ENCODE measurements around the gene RARA. TPM values are rescaled to one million over a fixed set of nuclear protein-coding genes. Genes with fewer than 3 reads are reported as not detected.
"Not testable (repeated sequence)": the region's sequence is repeated elsewhere in the genome, so short reads cannot be mapped to it uniquely, and the experiment has no call there.

RARA gene
- total RNA-seq, 6 donors from 2014 or later = 45.7 to 95.6 (median 85.9) TPM

DNA sequence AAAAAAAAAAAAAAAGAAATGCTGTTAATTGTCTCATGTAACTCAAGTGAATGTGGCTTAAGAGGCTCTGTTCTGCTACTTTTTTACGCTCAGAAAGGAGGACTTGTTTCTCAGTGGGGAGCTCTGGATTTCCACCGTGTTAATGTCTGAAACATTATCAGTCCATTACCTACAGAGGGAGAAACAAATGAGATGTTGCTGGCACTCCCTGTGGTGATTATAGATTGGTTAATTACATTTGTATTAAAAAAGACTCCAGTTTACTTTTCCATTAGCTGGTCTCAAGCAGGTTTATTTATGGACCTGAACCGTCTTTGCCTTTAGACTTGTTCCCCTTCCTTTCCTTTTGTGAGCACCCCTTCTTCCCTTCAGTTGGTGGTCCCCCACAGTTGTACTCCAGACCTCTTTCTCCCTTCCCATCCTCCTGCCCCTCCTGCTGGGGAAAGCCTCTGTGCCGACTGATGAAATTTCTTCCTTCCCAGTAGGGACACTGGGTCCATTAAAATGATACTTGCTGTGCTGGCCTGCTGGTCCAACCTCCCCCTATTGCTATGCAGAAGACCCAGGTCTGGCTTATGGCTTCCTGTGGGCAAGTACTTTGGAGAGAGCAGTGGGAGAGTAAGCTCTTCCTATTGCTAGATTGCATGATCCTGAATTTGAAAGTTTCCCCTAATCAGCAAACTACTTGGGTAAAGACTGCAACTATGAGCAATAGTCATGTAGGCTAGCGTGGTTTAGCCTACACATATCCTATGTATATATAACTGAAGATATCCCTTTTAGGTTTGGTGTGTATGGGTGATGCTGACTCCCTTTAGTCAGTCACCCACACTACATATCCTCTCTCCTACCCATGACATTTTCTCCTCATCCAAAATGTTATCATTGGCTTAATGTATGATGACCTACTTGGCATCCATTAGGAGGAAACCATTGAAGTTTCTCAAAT lies 13.2 kb upstream of the RARA start:
- peaks cover 0 to 5% (median 2%) of the 10 kb centered on the region in 4 donors for H3K4me1 ChIP-seq
- TF ChIP-seq, protein P1, sequence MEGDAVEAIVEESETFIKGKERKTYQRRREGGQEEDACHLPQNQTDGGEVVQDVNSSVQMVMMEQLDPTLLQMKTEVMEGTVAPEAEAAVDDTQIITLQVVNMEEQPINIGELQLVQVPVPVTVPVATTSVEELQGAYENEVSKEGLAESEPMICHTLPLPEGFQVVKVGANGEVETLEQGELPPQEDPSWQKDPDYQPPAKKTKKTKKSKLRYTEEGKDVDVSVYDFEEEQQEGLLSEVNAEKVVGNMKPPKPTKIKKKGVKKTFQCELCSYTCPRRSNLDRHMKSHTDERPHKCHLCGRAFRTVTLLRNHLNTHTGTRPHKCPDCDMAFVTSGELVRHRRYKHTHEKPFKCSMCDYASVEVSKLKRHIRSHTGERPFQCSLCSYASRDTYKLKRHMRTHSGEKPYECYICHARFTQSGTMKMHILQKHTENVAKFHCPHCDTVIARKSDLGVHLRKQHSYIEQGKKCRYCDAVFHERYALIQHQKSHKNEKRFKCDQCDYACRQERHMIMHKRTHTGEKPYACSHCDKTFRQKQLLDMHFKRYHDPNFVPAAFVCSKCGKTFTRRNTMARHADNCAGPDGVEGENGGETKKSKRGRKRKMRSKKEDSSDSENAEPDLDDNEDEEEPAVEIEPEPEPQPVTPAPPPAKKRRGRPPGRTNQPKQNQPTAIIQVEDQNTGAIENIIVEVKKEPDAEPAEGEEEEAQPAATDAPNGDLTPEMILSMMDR (IDR thresholded peaks at IDR 0.05) = no peak
- TF ChIP-seq POLR2A (IDR thresholded peaks at IDR 0.05) (no peak), EP300 (IDR thresholded peaks at IDR 0.05) (no peak), POLR2AphosphoS5 (IDR thresholded peaks at IDR 0.05) (no peak)
- H3K27me3 ChIP-seq = no peaks in the 10 kb centered on the region
- no peak overlapping the region for H3K27ac ChIP-seq
- no peak for ATAC-seq (ENCODE audit: low FRiP score in 2 of 2)
- no peak for DNase-seq
- H3K4me3 ChIP-seq = no peak overlapping the region
- no peaks in the 10 kb centered on the region for H3K9me3 ChIP-seq
- H3K36me3 ChIP-seq = no peaks in the 10 kb centered on the region
- WGBS, 2 donors = 86 to 87% methylated on average over 5 of the region's 5 CpGs

DNA sequence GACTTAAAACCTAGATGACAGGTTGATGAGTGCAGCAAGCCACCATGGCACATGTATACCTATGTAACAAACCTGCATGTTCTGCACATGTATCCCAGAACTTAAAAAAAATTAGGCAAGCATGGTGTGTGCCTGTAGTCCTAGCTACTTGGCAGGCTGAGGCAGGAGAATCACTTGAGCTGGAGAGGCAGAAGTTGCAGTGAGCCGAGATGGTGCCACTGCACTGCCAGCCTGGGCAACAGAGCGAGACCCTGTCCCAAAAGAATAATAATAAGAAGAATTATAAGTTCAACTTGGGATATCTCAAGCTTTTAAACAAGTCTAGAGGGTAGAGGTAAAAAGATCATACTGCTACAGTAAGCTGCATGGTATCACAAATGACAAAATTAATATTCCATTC lies 11.5 kb upstream of the RARA start:
- Histone ChIP-seq H3K9me3 (no peaks in the 10 kb centered on the region), H3K36me3 (no peaks in the 10 kb centered on the region), H3K27me3 (no peaks in the 10 kb centered on the region), H3K4me1 (peaks cover 0 to 5% (median 2%) of the 10 kb centered on the region in 4 donors), H3K4me3 (no peak overlapping the region), H3K27ac (peak overlapping the region in 1 of 4 donors; percentile 10)
- ATAC-seq (ENCODE audit: low FRiP score in 2 of 2) (no peak), DNase-seq (no peak)
- no peak for TF ChIP-seq EP300 (IDR thresholded peaks at IDR 0.05)
- TF ChIP-seq POLR2AphosphoS5 (IDR thresholded peaks at IDR 0.05) = no peak
- TF ChIP-seq POLR2A (IDR thresholded peaks at IDR 0.05) = no peak
- TF ChIP-seq, protein P1 (IDR thresholded peaks at IDR 0.05) = no peak
- WGBS, 2 donors = 88 to 94% methylated on average over 2 of the region's 2 CpGs

DNA sequence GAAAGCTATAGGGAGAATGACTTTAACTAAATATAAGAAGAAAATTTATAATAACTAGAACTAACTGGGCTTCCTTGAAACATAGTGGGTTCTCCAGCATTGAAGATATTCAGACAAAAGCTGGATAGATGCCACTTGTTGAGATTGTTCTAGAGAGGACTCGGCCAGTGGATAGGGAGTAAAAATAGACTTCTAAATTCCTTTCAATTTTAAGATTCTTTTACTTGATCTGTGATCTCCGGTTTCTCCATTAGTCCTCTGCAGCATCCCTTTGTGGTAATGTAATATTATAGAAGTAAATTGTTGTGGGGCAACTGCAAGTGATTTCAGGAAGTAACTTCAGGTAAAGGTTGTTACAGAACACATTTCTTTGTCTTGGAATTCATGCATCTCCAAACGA lies 10.3 kb upstream of the RARA start:
- Histone ChIP-seq H3K27ac (peak overlapping the region in 2 of 4 donors; percentile 24 to 51), H3K4me1 (peaks cover 7 to 14% (median 11%) of the 10 kb centered on the region in 4 donors), H3K36me3 (no peaks in the 10 kb centered on the region), H3K27me3 (no peaks in the 10 kb centered on the region), H3K4me3 (no peak overlapping the region), H3K9me3 (no peaks in the 10 kb centered on the region)
- WGBS, 2 donors = 53 to 56% methylated on average over 3 of the region's 3 CpGs
- no peak for DNase-seq
- no peak for ATAC-seq (ENCODE audit: low FRiP score in 2 of 2)
- TF ChIP-seq POLR2A (IDR thresholded peaks at IDR 0.05) (no peak), POLR2AphosphoS5 (IDR thresholded peaks at IDR 0.05) (no peak), EP300 (IDR thresholded peaks at IDR 0.05) (no peak)
- TF ChIP-seq, protein P1 (IDR thresholded peaks at IDR 0.05) = no peak

DNA sequence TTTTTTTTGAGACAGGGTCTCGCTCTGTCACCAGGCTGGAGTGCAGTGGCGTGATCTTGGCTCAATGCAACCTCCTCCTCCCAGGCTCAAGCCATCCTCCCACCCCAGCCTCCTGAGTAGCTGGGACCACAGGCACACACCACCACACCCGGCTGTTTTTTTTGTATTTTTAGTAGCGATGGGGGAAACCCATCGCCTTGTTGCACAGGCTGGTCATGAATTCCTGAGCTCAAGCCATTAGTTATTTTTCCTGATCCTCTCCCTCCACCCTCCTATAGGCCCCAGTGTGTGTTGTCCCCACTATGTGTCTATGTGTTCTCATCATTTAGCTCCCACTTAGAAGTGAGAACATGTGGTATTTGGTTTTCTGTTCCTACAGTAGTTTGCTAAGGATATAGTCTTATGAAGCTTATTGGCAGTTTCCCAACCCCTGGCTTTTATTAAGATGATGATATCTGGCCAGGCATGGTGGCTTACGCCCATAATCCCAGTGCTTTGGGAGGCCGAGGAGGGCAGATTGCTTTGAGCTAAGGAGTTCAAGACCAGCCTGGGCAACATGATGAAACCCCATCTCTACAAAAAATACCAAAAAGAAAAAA lies 9.7 kb upstream of the RARA start:
- ATAC-seq (ENCODE audit: low FRiP score in 2 of 2); H3K4me3 ChIP-seq; H3K9me3 ChIP-seq; H3K36me3 ChIP-seq; DNase-seq; H3K27me3 ChIP-seq: not testable (repeated sequence)
- WGBS, 2 donors = 82 to 93% methylated on average over 7 of the region's 7 CpGs
- Histone ChIP-seq H3K27ac (peak overlapping the region in 1 of 4 donors; percentile 7), H3K4me1 (peaks cover 12 to 19% (median 15%) of the 10 kb centered on the region in 4 donors)

DNA sequence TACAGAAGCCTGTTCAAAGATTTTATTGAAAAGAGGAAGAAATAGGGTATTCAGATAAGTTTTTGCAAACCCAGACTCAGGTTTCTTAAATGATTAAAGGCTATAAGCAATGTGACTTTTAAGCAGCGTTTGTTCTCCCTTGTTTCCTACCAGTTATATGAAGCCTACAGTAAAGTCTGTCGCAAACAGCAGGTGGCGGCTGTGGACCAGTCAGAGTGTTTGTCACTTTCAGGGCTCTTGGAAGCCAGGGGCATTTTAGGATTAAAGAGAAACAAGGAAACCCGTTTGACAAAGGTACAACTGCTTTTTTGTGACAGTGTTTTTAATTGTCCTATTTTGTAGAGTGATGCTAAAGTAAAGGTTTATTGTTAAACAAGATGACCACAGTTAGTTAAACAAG lies 7.7 kb upstream of the RARA start:
- no peaks in the 10 kb centered on the region for H3K27me3 ChIP-seq
- peaks cover 16 to 26% (median 21%) of the 10 kb centered on the region in 4 donors for H3K4me1 ChIP-seq
- no peaks in the 10 kb centered on the region for H3K9me3 ChIP-seq
- 65 to 74% methylated on average over 4 of the region's 4 CpGs for WGBS, 2 donors
- H3K4me3 ChIP-seq = no peak overlapping the region
- H3K36me3 ChIP-seq = no peaks in the 10 kb centered on the region
- TF ChIP-seq POLR2AphosphoS5 (IDR thresholded peaks at IDR 0.05) (no peak), POLR2A (IDR thresholded peaks at IDR 0.05) (no peak), EP300 (IDR thresholded peaks at IDR 0.05) (no peak)
- TF ChIP-seq, protein P1 (IDR thresholded peaks at IDR 0.05) = peak in 3 of 6 experiments; percentile 10 to 20 (median 13)
- H3K27ac ChIP-seq = no peak overlapping the region
- ATAC-seq (ENCODE audit: low FRiP score in 2 of 2) (no peak), DNase-seq (no peak)

Measured in upper lobe of left lung (tissue), 6 donors.